Lung (tissue), 12 donors: ENCODE data around the gene CKAP5. TPM values are rescaled to one million over a fixed set of nuclear protein-coding genes. Genes with fewer than 3 reads are reported as not detected.
A peak's percentile ranks its signal among the peaks of the same experiment; 100 is the strongest.

Source experiments
- ATAC-seq: fragments of 200-7000 bp; cut with Tn5 transposase; one replicate; pipeline ENCODE4 v1.9.1; 2020; ENCODE audit warnings: moderate number of reproducible peaks; ENCODE audit not compliant: insufficient read depth, low FRiP score
- DNase-seq, 3 donors: peaks; one replicate each; pipeline ENCODE4 v3.0.0-alpha.2; 2013 to 2017
- H3K27ac ChIP-seq, 2 donors: one replicate each; pipeline ENCODE4 v1.5.1; 2013; ENCODE audit warnings: mild to moderate bottlenecking in 2 of 2, moderate library complexity in 2 of 2, control low read depth in 1 of 2, inconsistent platforms in 1 of 2, low read depth in 1 of 2, low read length in 1 of 2
- H3K27me3 ChIP-seq, 3 donors: one replicate each; pipeline ENCODE4 v1.5.1; 2013; ENCODE audit warnings: low read length in 2 of 3; ENCODE audit not compliant: control insufficient read depth in 3 of 3, insufficient read depth in 3 of 3
- H3K36me3 ChIP-seq, 4 donors: one replicate each; pipeline ENCODE4 v1.5.1; 2013; ENCODE audit warnings: low read length in 4 of 4, mild to moderate bottlenecking in 1 of 4, moderate library complexity in 1 of 4; ENCODE audit not compliant: control insufficient read depth in 4 of 4, insufficient read depth in 4 of 4
- H3K4me1 ChIP-seq, 5 donors: one replicate each; pipeline ENCODE4 v1.5.1; 2013; ENCODE audit warnings: low read length in 5 of 5, mild to moderate bottlenecking in 2 of 5, moderate library complexity in 1 of 5; ENCODE audit not compliant: control insufficient read depth in 5 of 5, insufficient read depth in 5 of 5
- H3K4me3 ChIP-seq: one replicate; pipeline ENCODE4 v1.5.1; 2013; ENCODE audit warnings: mild to moderate bottlenecking, control low read depth, moderate library complexity
- H3K9ac ChIP-seq, 2 donors: one replicate each; pipeline ENCODE4 v1.5.1; 2013; ENCODE audit warnings: low read length in 2 of 2, control low read depth in 1 of 2; ENCODE audit not compliant: insufficient read depth in 1 of 2
- H3K9me3 ChIP-seq, 4 donors: one replicate each; pipeline ENCODE4 v1.5.1; 2013; ENCODE audit warnings: low read length in 3 of 4, mild to moderate bottlenecking in 1 of 4, moderate library complexity in 1 of 4; ENCODE audit not compliant: control insufficient read depth in 4 of 4, insufficient read depth in 3 of 4
- WGBS, 2 donors: extraction: QIAGEN DNeasy Blood & Tissue Kit; methylation state at CpG; one replicate each; pipeline ENCODE4 v1.1.7; 2013; 5-methylcytosine and 5-hydroxymethylcytosine counted together
- polyA plus RNA-seq, 2 donors: library from polyadenylated mRNA; stranded (reverse); fragments of 200-250 nt; gene quantifications; one replicate each; pipeline ENCODE4 v1.2.1, GENCODE V29; 2013
- total RNA-seq, 2 donors: library from RNA; depleted of rRNA in 1 of 2; stranded (reverse); fragments of >200 nt in 1 of 2; gene quantifications; one replicate each; pipeline ENCODE4 v1.2.1, GENCODE V29; 2014 to 2021
- TF ChIP-seq, protein P1 (sequence below): IDR thresholded peaks from 2 replicates; pipeline ENCODE4 v1.5.1; 2012; ENCODE audit warnings: mild to moderate bottlenecking; ENCODE audit errors: control extremely low read depth, extremely low read depth
- donor health status: control.
- donor health status: control.
- donor health status: Bipolar disorder and iron deficiency.
- donor health status: healthy.
- donor health status: DM: yes; HTN: yes; CAD: no.

CKAP5 gene
- total and polyA plus RNA-seq, 4 donors, result 5.7 to 76.7 (median 32.2) TPM

- Histone ChIP-seq H3K9me3 (no peaks in the 10 kb centered on the region), H3K4me3 (no peak overlapping the region), H3K36me3 (peaks cover 0 to 40% (median 16%) of the 10 kb centered on the region in 4 donors), H3K9ac (no peak overlapping the region), H3K27me3 (no peaks in the 10 kb centered on the region), H3K4me1 (no peaks in the 10 kb centered on the region), H3K27ac (no peak overlapping the region)
- TF ChIP-seq, protein P1, sequence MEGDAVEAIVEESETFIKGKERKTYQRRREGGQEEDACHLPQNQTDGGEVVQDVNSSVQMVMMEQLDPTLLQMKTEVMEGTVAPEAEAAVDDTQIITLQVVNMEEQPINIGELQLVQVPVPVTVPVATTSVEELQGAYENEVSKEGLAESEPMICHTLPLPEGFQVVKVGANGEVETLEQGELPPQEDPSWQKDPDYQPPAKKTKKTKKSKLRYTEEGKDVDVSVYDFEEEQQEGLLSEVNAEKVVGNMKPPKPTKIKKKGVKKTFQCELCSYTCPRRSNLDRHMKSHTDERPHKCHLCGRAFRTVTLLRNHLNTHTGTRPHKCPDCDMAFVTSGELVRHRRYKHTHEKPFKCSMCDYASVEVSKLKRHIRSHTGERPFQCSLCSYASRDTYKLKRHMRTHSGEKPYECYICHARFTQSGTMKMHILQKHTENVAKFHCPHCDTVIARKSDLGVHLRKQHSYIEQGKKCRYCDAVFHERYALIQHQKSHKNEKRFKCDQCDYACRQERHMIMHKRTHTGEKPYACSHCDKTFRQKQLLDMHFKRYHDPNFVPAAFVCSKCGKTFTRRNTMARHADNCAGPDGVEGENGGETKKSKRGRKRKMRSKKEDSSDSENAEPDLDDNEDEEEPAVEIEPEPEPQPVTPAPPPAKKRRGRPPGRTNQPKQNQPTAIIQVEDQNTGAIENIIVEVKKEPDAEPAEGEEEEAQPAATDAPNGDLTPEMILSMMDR, result no peak
- no peak for ATAC-seq
- DNase-seq, result no peak
- WGBS, 2 donors, result 79 to 84% methylated on average over 12 of the region's 12 CpGs
These were observed 13.0 kb upstream of the CKAP5 start for GRCh38 chr11:46858920-46859546.

DNA sequence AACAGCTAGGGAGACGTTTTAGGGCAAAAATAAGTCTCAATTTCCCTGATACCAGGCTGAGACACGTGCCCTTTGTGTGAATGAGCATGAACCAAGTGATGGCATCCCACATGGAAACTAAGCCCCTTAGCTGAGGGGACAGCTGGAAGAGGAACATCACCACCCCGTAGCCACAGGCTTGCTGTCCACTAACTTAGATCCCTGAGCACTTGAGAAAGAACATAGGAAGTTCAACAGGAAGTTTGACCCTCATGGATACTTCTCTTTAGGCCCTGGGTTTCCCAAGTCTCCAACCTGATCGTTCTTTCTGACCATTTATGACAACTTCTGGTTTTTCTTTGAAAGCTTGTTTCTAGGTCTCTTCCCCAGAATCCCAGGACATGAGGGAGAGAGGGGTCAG is 11.6 kb upstream of the CKAP5 start:
- no peak overlapping the region for H3K4me3 ChIP-seq
- 46 to 64% methylated on average over 4 of the region's 4 CpGs for WGBS, 2 donors
- no peak overlapping the region for H3K9ac ChIP-seq
- no peaks in the 10 kb centered on the region for H3K4me1 ChIP-seq
- peak overlapping the region in 1 of 2 donors; percentile 43 for H3K27ac ChIP-seq
- H3K9me3 ChIP-seq, result no peaks in the 10 kb centered on the region
- peaks cover 0 to 27% (median 9%) of the 10 kb centered on the region in 4 donors for H3K36me3 ChIP-seq
- no peaks in the 10 kb centered on the region for H3K27me3 ChIP-seq
- ATAC-seq (no peak), DNase-seq (no peak)
- TF ChIP-seq, protein P1, result no peak

GRCh38 chr11:46856605-46857343 is 10.7 kb upstream of the CKAP5 start:
- WGBS, 2 donors, result 56 to 58% methylated on average over 5 of the region's 5 CpGs
- Histone ChIP-seq H3K4me3 (no peak overlapping the region), H3K27me3 (no peaks in the 10 kb centered on the region), H3K9me3 (no peaks in the 10 kb centered on the region), H3K4me1 (no peaks in the 10 kb centered on the region), H3K36me3 (peaks cover 0 to 22% (median 7%) of the 10 kb centered on the region in 4 donors), H3K27ac (no peak overlapping the region), H3K9ac (no peak overlapping the region)
- ATAC-seq (no peak), DNase-seq (no peak)
- TF ChIP-seq, protein P1, result no peak
